ENCODE results near the gene SHMT2. TPM values are rescaled to one million over a fixed set of nuclear protein-coding genes. Genes with fewer than 3 reads are reported as not detected.

SHMT2 gene
- total RNA-seq, 1 experiment from 2014 or later, result 139 TPM

DNA sequence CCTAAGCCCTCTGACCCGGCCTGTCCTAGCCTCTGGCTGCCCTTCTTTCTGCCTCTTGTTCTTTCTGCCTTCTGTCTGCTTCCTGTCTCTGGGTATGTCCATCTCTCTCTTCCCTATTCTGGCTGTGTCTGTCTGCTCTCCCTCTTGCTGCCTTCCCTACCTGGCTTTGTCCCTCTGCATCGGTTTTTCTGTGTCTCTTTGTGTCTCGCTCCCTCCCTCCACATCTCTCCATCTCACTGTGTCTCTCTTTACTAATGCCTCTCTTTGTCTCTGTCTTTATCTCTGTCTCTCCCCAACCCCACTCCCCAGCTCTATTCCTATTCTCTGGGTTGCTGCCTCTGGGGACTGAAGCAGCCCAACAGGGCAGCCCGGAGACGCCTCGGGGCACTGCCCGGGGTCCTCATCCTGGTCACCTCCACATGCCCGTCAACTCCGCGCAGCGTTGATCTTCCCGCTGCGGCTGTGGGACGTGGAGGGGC lies 10.1 kb downstream of the SHMT2 start:
- no peak for DNase-seq (ENCODE audit: low read depth)

DNA sequence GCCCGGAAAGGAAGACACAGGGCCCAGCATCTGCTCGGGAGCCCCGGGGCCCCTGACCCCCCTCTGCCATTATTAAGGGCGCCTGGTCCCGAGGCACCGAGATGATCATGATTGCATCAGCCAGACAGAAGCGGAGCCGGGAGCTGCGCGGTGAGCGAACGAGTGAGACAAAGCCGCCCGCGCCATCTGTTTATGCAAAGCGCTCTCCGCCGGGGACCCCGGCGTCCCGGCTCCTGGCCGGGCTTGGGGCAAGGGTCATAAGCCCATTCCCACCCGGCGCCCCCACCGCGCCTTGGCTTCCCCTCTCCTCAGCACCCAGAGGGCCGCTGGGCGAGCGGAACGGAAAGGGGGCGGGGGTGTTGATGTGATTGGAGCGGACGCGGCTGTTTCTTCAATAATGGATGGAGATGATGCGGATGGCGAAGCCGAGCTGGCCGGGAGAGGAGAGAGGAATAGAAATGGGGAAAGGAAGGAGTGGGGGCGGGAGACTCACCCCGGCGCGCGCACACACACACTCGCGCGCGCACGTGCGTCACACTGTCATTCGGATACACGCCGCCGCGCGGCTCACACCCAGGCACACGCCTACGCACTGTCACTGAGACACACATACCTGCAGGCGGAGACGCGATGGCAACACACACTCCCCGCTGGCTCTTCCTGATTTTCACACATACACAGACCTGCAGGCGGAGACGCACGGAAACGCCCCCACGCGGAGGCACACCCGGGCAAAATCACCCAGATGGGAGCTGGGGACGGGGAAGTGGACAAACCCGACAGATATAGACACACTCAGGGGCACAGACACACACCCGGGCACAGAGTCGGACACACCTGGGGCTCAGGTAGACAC lies 10.8 kb downstream of the SHMT2 start:
- DNase-seq (ENCODE audit: low read depth), result peak; percentile 36

DNA sequence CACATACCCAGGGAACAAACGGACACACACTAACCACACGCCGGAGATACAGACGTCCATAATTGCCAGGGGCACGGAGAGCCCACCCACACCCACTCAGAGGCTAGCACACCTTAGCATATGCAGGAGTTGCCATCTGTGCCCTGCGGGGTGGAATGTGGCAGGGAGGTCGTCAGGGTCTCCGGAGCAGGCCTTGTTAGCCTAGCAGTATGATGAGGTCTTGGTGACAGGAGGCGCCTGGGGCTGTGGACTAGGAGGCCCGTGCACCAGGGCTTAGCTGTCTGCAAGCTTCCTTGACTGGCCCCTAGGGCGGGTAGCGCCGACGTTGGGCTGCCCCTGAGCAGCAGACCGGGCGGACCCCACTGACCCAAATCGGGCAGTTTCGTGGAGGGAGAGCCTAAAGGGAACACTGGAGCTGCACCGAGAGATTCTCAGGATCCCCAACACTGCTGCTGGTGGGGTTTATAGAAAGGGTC lies 11.5 kb downstream of the SHMT2 start:
- no peak for DNase-seq (ENCODE audit: low read depth)

DNA sequence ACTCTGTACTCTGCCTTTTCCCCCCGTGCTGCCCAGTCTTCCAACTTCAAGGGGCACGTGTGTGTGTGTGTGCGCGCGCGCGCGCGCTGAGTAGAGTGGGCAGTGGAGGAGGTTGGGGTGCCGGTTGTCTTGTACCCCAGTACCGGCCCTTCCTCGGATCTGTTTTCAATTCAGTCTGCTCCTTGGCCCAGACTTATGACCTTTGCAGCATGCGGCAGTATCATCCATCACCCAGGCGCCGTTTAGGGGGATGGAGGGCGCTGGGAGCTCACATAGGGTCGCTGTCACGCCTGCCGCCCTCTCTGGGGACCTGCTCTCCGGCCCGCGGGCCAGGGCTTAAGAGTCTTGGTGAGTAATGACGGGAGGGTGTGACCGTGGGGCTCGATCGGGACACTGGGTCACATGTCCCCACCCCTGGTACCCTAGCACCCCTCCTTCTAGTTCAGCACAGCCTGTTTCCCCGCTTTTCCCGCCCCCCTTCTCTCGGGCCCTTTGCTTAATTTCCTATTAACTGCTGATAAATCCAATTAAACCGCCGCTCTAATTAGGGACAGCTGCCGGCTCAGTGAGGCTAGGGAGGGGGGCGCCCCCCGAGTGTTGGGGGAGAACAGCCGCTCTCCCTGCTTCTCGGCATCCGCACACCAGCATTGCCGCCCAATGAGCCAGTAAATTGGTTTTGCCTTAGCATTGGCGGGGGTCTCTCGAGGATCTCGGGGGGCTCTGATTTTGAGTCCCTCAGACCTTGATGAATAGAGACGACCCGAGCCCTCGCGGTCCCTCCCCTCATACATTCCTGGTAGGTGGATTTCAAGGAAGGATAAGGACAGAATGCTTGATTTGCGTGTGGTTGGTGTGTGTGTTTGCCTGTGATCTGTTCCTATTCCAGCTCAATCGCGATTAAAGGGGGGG lies 12.1 kb downstream of the SHMT2 start:
- DNase-seq (ENCODE audit: low read depth), result no peak

GRCh38 chr12:57242329-57242690 lies 12.8 kb downstream of the SHMT2 start:
- peak; percentile 25 for DNase-seq (ENCODE audit: low read depth)

- DNase-seq (ENCODE audit: low read depth), result peak; percentile 46
Measured at GRCh38 chr12:57242691-57243454, 13.4 kb downstream of the SHMT2 start.

DNA sequence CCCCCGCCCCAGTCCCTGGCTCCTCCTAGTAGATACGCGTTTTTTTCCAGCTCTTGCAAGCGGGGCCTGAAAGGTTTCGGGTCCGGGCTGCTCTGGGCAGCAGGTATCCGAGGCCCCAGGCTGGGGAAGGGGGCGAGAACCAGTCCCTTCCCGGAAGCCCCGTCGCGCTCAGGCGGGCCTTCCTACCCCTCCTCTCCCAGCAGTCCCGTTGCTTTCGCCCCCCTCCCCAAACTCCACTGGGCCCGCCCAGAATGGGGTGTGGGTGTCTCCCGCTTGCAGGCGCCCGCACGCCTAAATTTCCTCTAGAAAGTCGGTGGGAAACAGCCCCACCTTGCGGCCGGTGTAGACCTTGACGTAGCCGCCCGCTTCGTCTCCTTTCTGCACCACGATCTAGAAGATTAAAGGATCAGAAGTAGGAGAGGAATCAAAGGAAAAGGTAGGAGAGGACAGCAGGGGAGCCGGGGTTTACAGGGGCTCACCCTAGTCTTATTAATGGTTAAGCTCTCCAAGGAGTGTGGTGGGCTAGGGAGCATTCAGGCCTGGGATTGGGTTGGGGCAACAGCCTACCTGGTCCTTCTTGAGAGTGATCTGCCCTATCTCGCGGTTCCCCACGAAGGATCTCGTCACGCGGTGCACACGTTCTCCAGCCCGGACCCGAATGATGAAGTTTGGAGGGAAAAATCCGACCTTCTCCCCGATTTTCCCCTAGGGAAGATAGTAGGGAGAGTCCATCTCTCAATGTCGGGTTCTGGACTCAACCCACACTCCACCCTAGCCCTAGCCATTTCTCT lies 14.2 kb downstream of the SHMT2 start:
- peak; percentile 70 for DNase-seq (ENCODE audit: low read depth)

DNA sequence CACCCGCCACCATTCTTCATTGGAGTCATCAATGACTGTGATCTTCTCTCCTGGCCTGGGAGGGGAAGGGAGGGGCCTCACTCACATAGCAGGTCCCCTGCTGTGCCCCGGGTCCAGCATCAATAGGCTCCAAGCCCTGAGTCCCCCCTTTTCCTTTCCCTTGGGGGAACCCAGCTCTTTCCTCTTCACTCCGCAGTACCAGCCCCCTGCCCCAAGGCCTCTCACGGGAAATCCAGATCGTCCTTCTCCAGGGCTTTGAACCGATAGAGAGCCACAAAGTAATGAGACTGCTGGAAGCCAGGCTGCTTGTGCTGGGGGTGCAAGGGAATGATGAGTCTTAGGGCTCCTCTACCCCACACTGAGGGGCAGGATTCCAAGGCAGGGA lies 14.8 kb downstream of the SHMT2 start:
- DNase-seq (ENCODE audit: low read depth), result no peak

- no peak for DNase-seq (ENCODE audit: low read depth)
Measured at GRCh38 chr12:57247041-57247440, 17.5 kb downstream of the SHMT2 start.

- DNase-seq (ENCODE audit: low read depth), result no peak
Measured at GRCh38 chr12:57248934-57249742, 19.6 kb downstream of the SHMT2 start.

DNA sequence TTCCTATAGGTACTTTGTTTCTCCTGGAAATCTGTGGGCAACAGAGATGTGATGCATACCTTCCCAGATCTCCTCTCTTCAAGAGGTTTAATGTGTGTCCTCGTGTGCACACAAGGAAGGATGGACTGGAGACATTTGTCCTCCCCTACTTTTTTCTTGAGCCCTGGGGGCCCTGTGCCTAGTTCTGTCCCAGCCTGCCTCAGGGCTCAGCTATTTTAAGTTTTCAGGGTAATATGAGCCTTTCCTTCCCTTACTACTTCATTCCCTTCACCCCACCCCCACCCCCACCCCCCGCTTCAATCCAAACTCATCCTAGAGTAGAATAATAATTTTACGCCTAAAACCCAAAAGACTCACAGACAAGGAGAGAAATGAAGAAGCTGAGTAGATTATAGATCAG lies 21.0 kb downstream of the SHMT2 start:
- DNase-seq (ENCODE audit: low read depth), result no peak

DNA sequence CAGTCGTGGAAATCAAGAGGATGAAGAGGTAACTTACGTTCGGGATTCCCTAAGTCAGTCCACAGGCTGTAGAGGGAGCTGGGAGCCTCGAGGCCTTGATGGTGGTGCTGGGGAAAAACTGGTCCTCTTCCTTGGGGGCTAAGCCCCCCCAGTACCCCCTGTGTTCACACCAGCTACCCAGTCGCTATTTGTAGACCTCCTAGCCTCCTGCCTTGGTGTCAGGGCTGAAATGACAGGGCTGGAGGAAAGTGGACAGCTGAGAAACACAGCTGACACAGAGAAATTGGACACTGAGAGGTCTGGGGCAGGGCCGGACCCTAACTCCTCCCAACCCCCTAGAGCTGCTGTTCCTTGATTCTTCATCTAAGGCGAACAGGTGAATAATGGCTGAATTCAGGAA lies 21.4 kb downstream of the SHMT2 start, which contains the start of gene STAC3:
STAC3 (minus strand) TSS at position 232 of the 400 bp plus-strand sequence. CDS start 1,551 bp downstream, outside the sequence.
- no peak for DNase-seq (ENCODE audit: low read depth)

- no peak for DNase-seq (ENCODE audit: low read depth)
Measured at GRCh38 chr12:57254506-57255280, 25.2 kb downstream of the SHMT2 start.

DNA sequence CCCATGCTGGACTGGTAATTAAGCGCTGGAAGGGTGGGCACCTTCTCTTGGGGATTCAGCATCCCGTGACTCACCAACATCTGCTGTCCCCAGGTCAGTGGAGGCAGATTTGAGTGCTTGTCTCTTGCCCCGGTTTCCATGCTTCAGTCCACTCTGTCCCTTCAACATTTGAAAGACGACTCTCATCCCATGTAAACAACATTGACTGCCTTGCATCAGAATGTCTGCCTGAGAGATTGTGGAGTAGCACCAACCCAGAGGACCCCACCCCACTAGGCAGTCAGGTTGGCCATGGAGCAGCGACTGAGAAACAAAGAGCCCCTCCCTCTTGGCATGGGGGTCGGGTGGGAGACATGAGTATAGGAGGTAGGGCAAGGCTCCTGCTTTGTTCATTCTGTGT lies 26.4 kb downstream of the SHMT2 start:
- no peak for DNase-seq (ENCODE audit: low read depth)

DNA sequence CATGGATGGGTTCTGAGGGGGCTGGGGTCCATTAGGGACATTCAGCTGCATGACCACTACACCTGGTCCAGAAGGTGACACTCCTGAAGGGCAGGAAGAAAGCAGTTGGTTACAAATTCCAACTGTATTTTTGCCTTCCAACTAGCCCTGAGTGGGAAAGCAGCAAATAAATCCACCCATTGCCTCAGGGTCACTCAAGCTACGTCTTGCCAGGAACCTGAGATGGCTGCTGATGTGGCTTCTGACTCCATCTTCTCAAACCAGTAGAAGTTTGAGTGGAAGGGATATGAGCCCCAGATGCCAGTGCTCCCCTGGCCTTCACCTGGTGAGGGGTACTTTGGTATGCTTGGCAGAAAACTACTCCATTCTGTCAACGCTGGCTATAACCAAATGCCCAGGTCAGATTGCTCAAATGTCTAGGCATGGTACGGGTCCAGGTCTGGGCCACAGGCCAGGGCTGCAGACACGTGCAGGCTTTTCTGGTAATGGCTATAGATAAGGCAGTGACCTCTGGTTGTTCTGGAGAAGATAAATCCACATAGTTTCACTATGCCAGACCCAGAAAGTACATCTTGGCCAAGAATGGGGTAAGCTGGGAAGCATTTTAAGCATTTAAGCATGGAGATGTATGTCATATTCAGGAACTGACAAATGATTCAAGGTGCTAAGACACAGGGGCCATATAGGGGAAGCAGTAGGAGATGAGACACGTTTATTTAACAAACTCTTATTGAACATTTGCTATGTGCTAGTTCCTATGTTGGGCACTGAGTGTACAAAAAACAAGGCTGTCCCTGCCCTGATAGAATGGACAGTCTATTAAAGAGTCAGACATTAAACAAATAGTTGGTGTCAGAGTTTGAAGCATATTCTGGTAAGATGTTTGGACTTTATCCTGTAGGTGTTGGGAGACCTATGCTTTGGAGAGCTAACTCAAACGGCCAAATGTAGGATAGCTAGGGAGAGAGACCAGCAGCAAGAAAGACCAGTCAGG lies 29.8 kb downstream of the SHMT2 start:
- DNase-seq (ENCODE audit: low read depth), result no peak

DNA sequence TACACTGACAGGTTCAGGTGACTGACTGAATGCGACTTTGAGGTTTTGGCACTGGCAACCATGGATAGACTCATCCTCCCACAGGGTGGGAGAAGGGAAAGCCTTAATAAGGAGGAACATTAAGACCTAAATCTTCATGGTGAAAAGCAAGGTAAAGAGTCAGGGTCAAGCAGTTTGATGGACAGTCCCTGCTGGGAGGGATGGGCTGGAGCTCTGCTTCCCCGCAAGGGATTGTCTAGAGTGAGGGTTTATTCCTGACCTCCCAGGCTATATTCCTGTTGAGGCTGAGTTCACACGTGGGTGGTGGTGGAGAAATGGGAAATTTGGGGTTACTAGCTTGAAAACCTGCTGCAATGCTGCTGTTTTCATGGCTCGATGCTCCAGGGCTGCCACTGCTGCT lies 30.9 kb downstream of the SHMT2 start:
- DNase-seq (ENCODE audit: low read depth), result no peak

GRCh38 chr12:57261428-57261865 lies 31.9 kb downstream of the SHMT2 start:
- no peak for DNase-seq (ENCODE audit: low read depth)

All from M059J (cell line).